Vagina (tissue), 2 donors: ENCODE results near the gene DSCAML1.

ENCODE experiments used
- CTCF ChIP-seq, 3 experiments: fragments of 450-650 bp in 2 of 3; fragments of 200-600 bp in 1 of 3; sonication (generic) in 1 of 3; IDR thresholded peaks; one replicate each; pipeline ENCODE4 v1.5.1; 2017 to 2019; ENCODE audit warnings: antibody characterized with exemption in 3 of 3, mild to moderate bottlenecking in 2 of 3, moderate library complexity in 2 of 3
- POLR2A ChIP-seq, 2 donors: fragments of 450-650 bp; IDR thresholded peaks; one replicate each; pipeline ENCODE4 v1.6.1; 2017; ENCODE audit warnings: antibody characterized with exemption in 2 of 2, mild to moderate bottlenecking in 2 of 2, moderate library complexity in 2 of 2

- TF ChIP-seq CTCF (IDR thresholded peaks at IDR 0.05) (no peak), POLR2A (IDR thresholded peaks at IDR 0.05) (no peak)
Measured at GRCh38 chr11:117527271-117527670, 269.7 kb downstream of the DSCAML1 start.
